Liver (tissue), 9 donors: ENCODE results near the gene NF1. TPM values are rescaled to one million over a fixed set of nuclear protein-coding genes. Genes with fewer than 3 reads are reported as not detected.
"Not testable (repeated sequence)": the region's sequence is repeated elsewhere in the genome, so short reads cannot be mapped to it uniquely, and the experiment has no call there.

ENCODE experiments used
- DNase-seq: peaks from one replicate; pipeline ENCODE4 v3.0.0-alpha.2; 2017; ENCODE audit warnings: low spot score
- H3K27ac ChIP-seq, 2 donors: one replicate each; pipeline ENCODE4 v1.7.0; 2013; ENCODE audit warnings: inconsistent platforms in 2 of 2, low read length in 2 of 2, control low read depth in 1 of 2, low read depth in 1 of 2, mild to moderate bottlenecking in 1 of 2
- H3K27me3 ChIP-seq, 4 donors: one replicate each; pipeline versions ENCODE4 v1.6.1 to v1.7.0; 2013; ENCODE audit warnings: low read length in 3 of 4, inconsistent platforms in 1 of 4, mild to moderate bottlenecking in 1 of 4, moderate library complexity in 1 of 4; ENCODE audit not compliant: control insufficient read depth in 4 of 4, insufficient read depth in 4 of 4
- H3K36me3 ChIP-seq, 4 donors: one replicate each; pipeline versions ENCODE4 v1.6.1 to v1.7.0; 2013; ENCODE audit warnings: low read length in 3 of 4, mild to moderate bottlenecking in 3 of 4, low read depth in 1 of 4, moderate library complexity in 1 of 4; ENCODE audit not compliant: control insufficient read depth in 4 of 4, insufficient read depth in 3 of 4
- H3K4me1 ChIP-seq, 4 donors: one replicate each; pipeline versions ENCODE4 v1.6.1 to v1.7.0; 2013; ENCODE audit warnings: low read length in 3 of 4, mild to moderate bottlenecking in 3 of 4, moderate library complexity in 1 of 4; ENCODE audit not compliant: control insufficient read depth in 4 of 4, insufficient read depth in 4 of 4
- H3K4me3 ChIP-seq, 3 donors: one replicate each; pipeline versions ENCODE4 v1.6.1 to v1.7.0; 2013; ENCODE audit warnings: low read length in 3 of 3, control low read depth in 1 of 3, low read depth in 1 of 3, mild to moderate bottlenecking in 1 of 3
- H3K9ac ChIP-seq, 2 donors: one replicate each; pipeline ENCODE4 v1.7.0; 2013; ENCODE audit warnings: low read length in 2 of 2, mild to moderate bottlenecking in 2 of 2, moderate library complexity in 2 of 2, control low read depth in 1 of 2, low read depth in 1 of 2
- H3K9me3 ChIP-seq, 4 donors: one replicate each; pipeline versions ENCODE4 v1.6.1 to v1.7.0; 2013; ENCODE audit warnings: low read length in 3 of 4; ENCODE audit not compliant: control insufficient read depth in 4 of 4
- CTCF ChIP-seq: fragments of 150-350 bp; IDR thresholded peaks from 2 replicates; pipeline ENCODE4 v1.5.1; 2017; ENCODE audit warnings: improper control_type of control experiment, low read depth, low read length; ENCODE audit not compliant: missing input control
- EGR1 ChIP-seq, 2 donors: IDR thresholded peaks; 2 replicates each; pipeline ENCODE4 v1.6.1; 2016 to 2018; ENCODE audit warnings: antibody characterized with exemption in 2 of 2, low read depth in 2 of 2
- FOXA2 ChIP-seq: IDR thresholded peaks from 2 replicates; pipeline ENCODE4 v1.6.1; 2016; ENCODE audit warnings: antibody characterized with exemption
- GABPA ChIP-seq, 2 donors: IDR thresholded peaks in 1 of 2; conservative IDR thresholded peaks in 1 of 2; 2 replicates each; pipeline ENCODE4 v1.6.1; 2016; ENCODE audit warnings: antibody characterized with exemption in 2 of 2, mild to moderate bottlenecking in 1 of 2, moderate library complexity in 1 of 2
- HNF4A ChIP-seq, 2 donors: conservative IDR thresholded peaks; 2 replicates each; pipeline ENCODE4 v1.6.1; 2016; ENCODE audit warnings: antibody characterized with exemption in 2 of 2, mild to moderate bottlenecking in 2 of 2
- NR2F2 ChIP-seq: IDR thresholded peaks from 2 replicates; pipeline ENCODE4 v1.6.1; 2016; ENCODE audit warnings: antibody characterized with exemption
- RAD21 ChIP-seq, 2 donors: IDR thresholded peaks; 2 replicates each; pipeline ENCODE4 v1.6.1; 2016; ENCODE audit warnings: antibody characterized with exemption in 2 of 2, mild to moderate bottlenecking in 2 of 2
- REST ChIP-seq: IDR thresholded peaks from 2 replicates; pipeline ENCODE4 v1.6.1; 2016; ENCODE audit warnings: antibody characterized with exemption, mild to moderate bottlenecking
- SP1 ChIP-seq: IDR thresholded peaks from 2 replicates; pipeline ENCODE4 v1.6.1; 2018; ENCODE audit warnings: antibody characterized with exemption, mild to moderate bottlenecking
- TAF1 ChIP-seq: conservative IDR thresholded peaks from 2 replicates; pipeline ENCODE4 v1.6.1; 2016; ENCODE audit warnings: antibody characterized with exemption, mild to moderate bottlenecking
- YY1 ChIP-seq: IDR thresholded peaks from 2 replicates; pipeline ENCODE4 v1.6.1; 2016; ENCODE audit warnings: antibody characterized with exemption, mild to moderate bottlenecking
- ZBTB33 ChIP-seq: IDR thresholded peaks from 2 replicates; pipeline ENCODE4 v1.6.1; 2016; ENCODE audit warnings: antibody characterized with exemption
- WGBS: extraction: QIAGEN DNeasy Blood & Tissue Kit; methylation state at CpG from one replicate; pipeline ENCODE4 v1.1.7; 2013; 5-methylcytosine and 5-hydroxymethylcytosine counted together
- polyA plus RNA-seq, 2 donors: library from polyadenylated mRNA; stranded (reverse) in 1 of 2; unstranded in 1 of 2; fragments of 200-250 nt in 1 of 2; fragments of >200 nt in 1 of 2; fragmentation: Nextera tagmentation in 1 of 2; extraction: Ambion mirVana in 1 of 2; gene quantifications; one replicate each; pipeline versions ENCODE4 v1.2.1 to v1.2.3, GENCODE V29; 2013 to 2015
- total RNA-seq, 2 donors: library from RNA; depleted of rRNA; stranded (reverse); fragments of >200 nt; gene quantifications; one replicate each; pipeline ENCODE4 v1.2.3, GENCODE V29; 2014
- donor health status: healthy.
- donor health status: healthy.
- donor health status: healthy.
- donor health status: healthy.
- donor health status: healthy.

Gene NF1
- total and polyA plus RNA-seq, 4 donors: 4.6 to 42.6 (median 13.5) TPM

GRCh38 chr17:31111183-31111582 lies 16.4 kb downstream of the NF1 start (continued):
- TF ChIP-seq ZBTB33: no peak

GRCh38 chr17:31112001-31112661 lies 17.4 kb downstream of the NF1 start:
- Histone ChIP-seq H3K9me3 (no peaks in the 10 kb centered on the region), H3K36me3 (no peaks in the 10 kb centered on the region), H3K27ac (no peak overlapping the region), H3K27me3 (no peaks in the 10 kb centered on the region), H3K4me3 (no peak overlapping the region), H3K9ac (no peak overlapping the region), H3K4me1 (peaks cover 0 to 2% (median 0%) of the 10 kb centered on the region in 4 donors)
- WGBS: 99% methylated on average over 1 of the region's 1 CpG
- TF ChIP-seq CTCF (no peak), REST (no peak), RAD21 (IDR thresholded peaks at IDR 0.05) (no peak), YY1 (no peak), EGR1 (IDR thresholded peaks at IDR 0.05; ENCODE audit: low read depth in 2 of 2) (no peak), SP1 (no peak), TAF1 (no peak), HNF4A (conservative IDR thresholded peaks at IDR 0.05) (no peak), GABPA (IDR thresholded peaks at IDR 0.05 in 1 of 2, conservative IDR thresholded peaks at IDR 0.05 in 1 of 2) (no peak), ZBTB33 (no peak), NR2F2 (no peak), FOXA2 (no peak)
- DNase-seq: no peak

GRCh38 chr17:31113368-31113767 lies 18.6 kb downstream of the NF1 start:
- WGBS: 79% methylated on average over 7 of the region's 7 CpGs
- H3K27ac ChIP-seq, H3K9ac ChIP-seq, H3K4me3 ChIP-seq, H3K27me3 ChIP-seq, H3K9me3 ChIP-seq, H3K36me3 ChIP-seq, H3K4me1 ChIP-seq, DNase-seq: not testable (repeated sequence)
